Middle frontal gyrus (tissue), 1 donor: ENCODE measurements around the gene DIABLO.
"Not testable (repeated sequence)": the region's sequence is repeated elsewhere in the genome, so short reads cannot be mapped to it uniquely, and the experiment has no call there.

Source experiments
- DNase-seq: peaks from one replicate; pipeline ENCODE4 v3.0.0-alpha.2; 2015; ENCODE audit warnings: low spot score; ENCODE audit errors: extremely low spot score

DIABLO gene

DNA sequence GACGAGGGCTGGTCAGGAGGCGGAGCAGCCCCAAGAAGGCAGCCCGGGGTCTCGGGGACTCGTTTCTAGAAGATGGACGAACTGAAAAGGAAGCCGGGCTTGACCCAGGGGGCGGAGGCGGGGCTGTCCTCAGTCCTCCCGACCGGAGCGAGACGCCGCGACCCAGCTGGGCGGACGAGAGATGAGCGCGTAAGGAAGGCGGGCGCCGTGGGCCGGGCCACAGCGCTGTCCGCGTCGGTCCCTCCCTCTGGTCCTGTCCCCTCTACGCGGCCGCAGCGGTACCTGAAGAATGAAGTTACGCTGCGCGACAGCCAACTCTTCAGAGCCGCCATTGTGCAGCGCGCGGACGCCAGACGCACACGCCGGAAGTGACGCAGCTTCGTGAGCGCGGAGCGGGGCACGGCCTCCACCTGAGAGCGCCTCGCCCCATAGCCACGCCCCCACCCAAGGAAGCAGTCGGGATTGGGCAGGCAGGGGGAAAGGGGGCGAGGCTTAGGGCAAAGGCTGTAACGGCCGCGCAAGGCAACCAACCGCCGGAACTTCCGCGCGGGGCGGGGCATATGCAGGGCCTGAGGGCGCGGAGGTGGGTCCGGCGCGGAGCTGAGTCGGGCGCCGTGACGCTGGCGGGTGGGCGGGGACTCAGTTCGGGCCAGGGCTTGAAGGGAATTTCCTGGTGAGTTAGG is at the start of gene DIABLO:
Gene DIABLO, minus strand, starts transcription at position 370 of the 683 bp plus-strand sequence. Its CDS starts 38 bp downstream, at position 332.
- peak; percentile 100 for DNase-seq

GRCh38 chr12:122275459-122275858 is 49.6 kb upstream of the DIABLO start:
- no peak for DNase-seq

DNA sequence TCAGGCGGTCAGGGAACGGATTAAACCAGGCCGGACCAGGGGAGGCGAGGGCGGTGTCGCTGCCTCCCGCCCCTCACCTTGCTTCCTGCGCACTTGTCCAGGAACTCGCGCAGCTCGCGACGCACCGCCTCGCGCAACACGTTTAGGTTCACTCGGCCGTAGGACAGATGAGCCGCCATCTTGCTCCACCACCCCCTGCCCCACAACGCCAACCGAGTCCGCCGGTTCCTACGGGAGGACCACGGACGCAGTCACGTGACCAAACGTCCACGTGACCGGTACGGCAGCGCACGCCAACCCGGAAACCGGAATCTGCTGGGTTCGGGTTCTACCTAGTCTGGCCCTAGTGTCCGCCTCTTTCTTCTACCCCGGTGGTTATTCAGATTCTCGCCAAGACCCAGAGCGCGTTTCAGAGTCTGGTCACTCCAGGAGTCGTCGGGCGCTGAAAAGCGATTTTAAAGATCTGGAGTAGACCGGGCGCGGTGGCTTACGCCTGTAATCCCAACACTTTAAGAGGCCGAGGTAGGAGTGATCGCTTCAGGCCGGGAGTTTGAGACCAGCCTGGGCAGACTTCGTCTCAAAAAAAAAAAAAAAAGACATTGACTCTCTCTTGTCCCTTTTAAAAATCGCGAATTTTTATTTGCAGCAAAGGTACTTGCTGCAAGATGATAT is 40.5 kb upstream of the DIABLO start, which contains the start of gene VPS33A:
Gene VPS33A, minus strand, starts transcription at position 265 of the 672 bp plus-strand sequence. Its CDS starts 86 bp downstream, at position 179.
- peak; percentile 91 for DNase-seq

DNA sequence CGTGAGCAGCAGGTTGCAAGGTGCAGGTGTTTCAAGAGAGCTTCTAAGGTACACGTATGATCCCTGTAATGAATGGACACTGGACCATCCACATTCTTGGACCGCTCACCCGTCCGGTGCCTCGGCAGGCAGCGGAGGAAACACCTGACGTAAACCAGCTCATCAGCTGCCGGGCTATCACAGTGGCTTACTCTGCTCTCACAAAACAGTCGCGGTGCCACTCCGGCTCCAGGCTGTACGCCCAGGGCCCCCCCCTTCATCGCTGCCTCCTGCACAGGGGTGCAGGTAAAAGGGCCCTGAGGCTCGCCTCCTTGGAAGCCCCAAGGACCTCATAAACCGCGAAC is 40.0 kb upstream of the DIABLO start:
- no peak for DNase-seq

DNA sequence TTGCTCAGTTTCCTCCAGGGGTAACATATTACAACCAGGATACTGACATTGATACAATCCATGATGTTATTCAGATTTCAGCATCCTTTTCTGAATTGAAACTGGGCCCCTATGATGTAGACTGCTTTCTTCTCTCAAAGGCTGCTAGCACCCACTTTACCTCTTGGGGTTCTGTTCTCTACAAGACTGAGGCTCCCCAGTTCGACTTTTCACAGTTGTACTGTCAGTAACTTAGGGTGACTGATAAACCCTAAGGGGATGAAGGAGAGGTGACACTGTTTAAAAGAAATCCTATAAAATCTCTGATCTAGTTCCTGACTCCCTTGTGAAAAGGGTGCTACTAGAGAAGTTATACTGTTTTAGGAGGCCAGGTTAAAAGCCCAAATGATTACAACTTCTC is 39.6 kb upstream of the DIABLO start:
- no peak for DNase-seq

DNA sequence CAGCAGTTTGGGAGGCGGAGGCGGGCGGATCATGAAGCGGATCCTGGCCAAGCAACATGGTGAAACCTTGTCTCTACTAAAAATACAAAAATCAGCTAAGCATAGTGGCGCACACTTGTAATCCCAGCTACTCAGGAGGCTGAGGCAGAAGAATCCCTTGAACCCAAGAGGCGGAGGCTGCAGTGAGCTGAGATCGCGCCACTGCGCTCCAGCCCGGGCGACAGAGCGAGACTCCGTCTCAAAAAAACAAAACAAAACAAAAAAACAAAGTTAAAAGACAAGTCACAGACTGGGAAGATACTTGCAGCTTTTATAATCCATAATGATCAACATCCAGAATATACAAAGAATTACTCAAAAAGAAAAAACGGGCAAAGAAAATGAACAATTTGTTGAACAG is 34.9 kb upstream of the DIABLO start:
- DNase-seq: not testable (repeated sequence)

GRCh38 chr12:122258939-122259338 is 33.1 kb upstream of the DIABLO start:
- DNase-seq: not testable (repeated sequence)

DNA sequence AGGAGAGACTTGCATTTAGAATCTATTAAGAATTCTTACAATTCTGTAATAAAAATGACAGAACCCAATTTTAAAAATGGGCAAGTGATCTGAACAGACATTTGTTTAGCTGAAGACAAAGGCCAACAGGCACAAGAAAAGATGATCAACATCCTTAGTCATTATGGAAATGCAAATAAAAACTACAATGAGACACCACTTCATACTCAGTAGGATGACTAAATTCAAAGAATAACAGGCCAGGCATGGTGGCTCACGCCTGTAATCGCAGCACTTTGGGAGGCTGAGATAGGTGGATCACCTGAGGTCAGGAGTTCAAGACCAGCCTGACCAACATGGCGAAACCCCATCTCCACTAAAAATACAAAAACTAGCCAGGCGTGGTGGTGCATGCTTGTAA is 32.6 kb upstream of the DIABLO start:
- DNase-seq: not testable (repeated sequence)

GRCh38 chr12:122250536-122250935 is 24.7 kb upstream of the DIABLO start:
- no peak for DNase-seq

- no peak for DNase-seq
Observed at GRCh38 chr12:122250047-122250446, 24.2 kb upstream of the DIABLO start.

- DNase-seq: no peak
Observed at GRCh38 chr12:122245553-122245952, 19.7 kb upstream of the DIABLO start.

DNA sequence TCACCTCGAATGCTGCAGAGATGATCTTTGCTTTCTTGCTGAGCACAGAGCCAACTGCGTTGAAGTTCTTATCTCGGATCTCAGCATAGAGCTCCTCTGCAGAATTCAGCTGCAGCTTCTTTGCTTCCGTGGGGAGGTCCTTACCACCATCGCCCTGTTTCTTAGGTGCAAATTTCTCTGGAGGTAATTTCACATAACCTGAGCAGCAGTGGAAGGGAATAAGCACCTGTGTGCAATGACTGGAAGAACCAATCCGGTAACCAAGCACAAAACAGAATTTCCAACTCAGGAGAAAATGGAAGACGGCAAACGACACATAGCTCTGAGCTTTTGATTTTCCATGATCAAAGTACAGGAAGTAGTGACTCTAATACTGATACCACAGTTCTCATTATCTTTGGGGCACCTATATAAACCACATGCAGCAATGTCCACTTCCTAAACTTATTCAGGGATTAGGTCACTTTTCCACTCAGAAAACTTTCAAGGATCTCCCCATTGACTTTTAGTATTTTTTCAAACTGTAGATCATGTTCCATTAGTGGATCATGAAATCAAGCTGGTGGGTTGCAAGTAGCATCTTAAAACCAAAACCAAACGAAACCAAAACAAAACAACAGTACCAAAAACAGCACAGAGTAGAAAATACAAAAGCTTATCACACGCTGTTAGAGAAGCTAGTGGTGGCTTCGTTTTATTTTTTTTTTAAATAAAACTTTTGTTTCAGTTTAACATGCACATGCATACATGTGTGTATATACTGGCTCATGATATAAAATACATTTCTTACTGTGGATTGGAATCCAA is 18.9 kb upstream of the DIABLO start:
- no peak for DNase-seq

DNA sequence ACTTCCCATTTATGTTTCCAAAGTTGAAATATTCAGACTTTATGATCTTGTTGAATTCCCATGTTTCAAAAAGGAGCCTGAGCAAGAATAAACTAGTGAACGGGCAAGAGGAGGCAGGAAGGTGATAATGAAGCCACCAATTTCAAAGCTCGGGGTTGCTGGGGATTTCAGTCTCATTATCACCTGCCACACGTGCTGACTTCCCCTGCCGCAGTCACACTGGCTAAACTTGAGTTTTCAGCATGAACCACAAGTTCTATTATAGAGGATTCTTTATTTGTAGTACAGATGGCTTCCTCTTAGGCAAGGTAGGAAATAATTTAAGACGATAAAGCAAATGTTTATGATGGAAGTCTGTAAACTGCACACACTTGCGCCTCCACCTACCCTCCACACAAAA is 18.1 kb upstream of the DIABLO start:
- no peak for DNase-seq

DNA sequence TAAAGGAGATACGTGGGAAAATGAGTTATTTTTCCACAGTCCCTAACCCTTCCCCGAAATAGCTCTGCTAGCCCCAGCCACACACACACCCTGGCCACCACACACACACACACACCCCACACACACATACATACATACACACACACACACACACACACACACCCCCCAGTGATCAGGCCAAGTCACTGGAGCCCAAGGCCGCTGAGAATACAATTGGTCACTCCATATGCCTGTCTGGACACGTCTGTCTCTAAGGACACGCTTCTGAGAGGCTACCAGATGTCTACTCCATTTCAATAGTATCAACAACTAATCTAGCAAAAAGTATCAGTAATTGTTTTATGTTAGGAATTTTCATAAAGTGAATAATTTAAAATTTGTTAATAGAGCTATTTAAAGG is 13.0 kb upstream of the DIABLO start:
- DNase-seq: no peak

DNA sequence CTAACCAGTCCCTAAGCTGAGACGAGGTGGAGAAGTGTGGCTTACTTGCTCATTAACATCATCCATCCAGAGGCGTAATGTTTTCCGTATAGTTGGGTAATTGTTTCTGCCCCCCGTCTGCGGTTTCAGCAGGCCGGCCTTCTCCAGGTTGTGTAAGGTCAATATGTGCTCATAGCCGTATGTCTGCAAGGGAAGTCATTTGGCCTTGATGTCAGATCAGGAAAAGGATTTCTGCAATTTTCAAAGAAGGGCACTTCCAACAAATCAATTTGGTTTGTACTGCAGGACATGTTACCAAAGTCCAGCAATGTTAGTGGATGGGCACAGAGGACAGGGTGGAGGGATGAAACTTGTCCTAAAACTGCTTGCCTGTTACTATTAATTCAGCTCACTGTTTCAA is 9.9 kb upstream of the DIABLO start:
- DNase-seq: no peak

GRCh38 chr12:122232691-122233090 is 6.8 kb upstream of the DIABLO start:
- DNase-seq: no peak

GRCh38 chr12:122230798-122231197 is 4.9 kb upstream of the DIABLO start:
- DNase-seq: no peak

DNA sequence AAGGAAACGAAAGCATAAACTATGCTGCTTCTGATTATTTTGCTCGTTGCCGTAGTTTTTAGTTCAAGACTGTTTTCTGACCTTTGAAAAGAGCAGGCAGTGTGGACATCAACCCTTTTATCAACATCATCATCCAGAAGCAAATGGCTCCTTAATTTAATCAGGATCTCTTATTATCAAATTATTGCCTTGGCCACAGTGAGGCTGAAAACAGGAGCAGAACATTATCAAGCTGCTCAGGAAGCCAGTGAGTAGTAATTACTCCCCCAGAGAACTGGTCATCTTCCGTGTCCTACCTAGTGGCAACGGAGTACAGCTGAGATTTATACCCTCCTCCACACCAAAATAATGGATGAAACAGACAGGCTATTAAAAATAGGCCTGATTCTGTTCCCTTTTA is 2.2 kb upstream of the DIABLO start:
- DNase-seq: no peak

DNA sequence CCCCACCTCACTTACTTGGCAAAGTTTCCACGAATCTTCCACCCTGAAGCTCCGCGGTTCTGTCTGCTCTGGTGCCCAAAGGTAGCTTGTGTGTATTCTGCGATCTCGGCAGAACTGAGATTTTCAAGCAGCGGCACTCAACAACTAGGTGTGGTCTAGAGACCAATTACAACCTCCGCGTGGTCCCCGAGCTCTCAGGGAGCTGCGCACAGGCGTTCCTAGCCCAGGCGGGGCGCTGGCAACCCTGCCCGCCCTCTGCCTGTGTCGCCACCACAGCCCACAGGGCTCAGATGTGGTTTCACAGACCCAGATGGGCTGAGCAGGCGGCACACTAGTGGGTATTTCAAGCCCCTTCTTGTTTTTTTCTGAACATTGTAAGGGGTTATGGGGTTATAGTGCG is 1.5 kb upstream of the DIABLO start:
- DNase-seq: no peak

- no peak for DNase-seq
Observed at GRCh38 chr12:122226366-122227125, 694 bp upstream of the DIABLO start.

DNA sequence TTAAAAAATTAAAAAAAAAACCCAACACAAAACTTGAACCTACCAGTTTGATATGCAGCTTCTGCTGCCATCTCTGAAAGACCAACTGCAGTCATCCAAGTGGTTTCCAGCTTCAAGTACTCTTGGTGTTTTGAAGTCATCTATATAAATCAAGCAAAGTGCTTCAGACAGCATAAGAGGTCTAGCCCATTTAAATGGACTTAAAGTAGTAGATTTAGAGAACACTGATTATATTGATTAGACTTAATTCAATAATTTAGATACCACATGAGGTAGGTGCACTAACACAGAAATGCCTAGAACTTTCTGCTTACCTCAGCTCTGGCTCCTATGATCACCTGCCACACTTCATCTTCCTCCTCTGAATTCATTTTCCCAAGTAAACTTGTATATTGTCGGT is 9.4 kb downstream of the DIABLO start:
- DNase-seq: no peak
